NT2/D1 (cell line): ENCODE measurements around the gene ADAM19.

Source experiments
- DNase-seq: peaks from one replicate; pipeline ENCODE4 v3.0.0-alpha.2; 2011; ENCODE audit warnings: low read depth, low spot score
- H3K27me3 ChIP-seq: 2 replicates; pipeline ENCODE4 v1.6.0; 2011; ENCODE audit warnings: mild to moderate bottlenecking; ENCODE audit not compliant: insufficient read length, insufficient read depth
- H3K36me3 ChIP-seq: 2 replicates; pipeline ENCODE4 v1.6.1; 2011; ENCODE audit warnings: mild to moderate bottlenecking, low read length, mixed read lengths; ENCODE audit not compliant: insufficient read depth, insufficient read length
- H3K4me1 ChIP-seq: 2 replicates; pipeline ENCODE4 v1.5.1; 2011; ENCODE audit not compliant: insufficient read depth, insufficient read length
- H3K4me3 ChIP-seq: 2 replicates; pipeline ENCODE4 v1.5.1; 2011; ENCODE audit warnings: low read depth; ENCODE audit not compliant: insufficient read length
- H3K9ac ChIP-seq: 2 replicates; pipeline ENCODE4 v1.6.0; 2011; ENCODE audit warnings: low read depth; ENCODE audit not compliant: insufficient read length
- H3K9me3 ChIP-seq: 2 replicates; pipeline ENCODE4 v1.5.1; 2011; ENCODE audit warnings: mild to moderate bottlenecking, low read length; ENCODE audit not compliant: insufficient read depth
- SUZ12 ChIP-seq: IDR thresholded peaks from 2 replicates; pipeline ENCODE4 v1.6.1; 2011; ENCODE audit not compliant: insufficient read length, insufficient read depth; ENCODE audit errors: extremely low read depth
- YY1 ChIP-seq: IDR thresholded peaks from 2 replicates; pipeline ENCODE4 v1.6.1; 2011; ENCODE audit not compliant: insufficient read length, insufficient read depth
- ZNF274 ChIP-seq: IDR thresholded peaks from 2 replicates; pipeline ENCODE4 v1.6.1; 2011; ENCODE audit warnings: mild to moderate bottlenecking, low read depth, low read length

ADAM19 gene

DNA sequence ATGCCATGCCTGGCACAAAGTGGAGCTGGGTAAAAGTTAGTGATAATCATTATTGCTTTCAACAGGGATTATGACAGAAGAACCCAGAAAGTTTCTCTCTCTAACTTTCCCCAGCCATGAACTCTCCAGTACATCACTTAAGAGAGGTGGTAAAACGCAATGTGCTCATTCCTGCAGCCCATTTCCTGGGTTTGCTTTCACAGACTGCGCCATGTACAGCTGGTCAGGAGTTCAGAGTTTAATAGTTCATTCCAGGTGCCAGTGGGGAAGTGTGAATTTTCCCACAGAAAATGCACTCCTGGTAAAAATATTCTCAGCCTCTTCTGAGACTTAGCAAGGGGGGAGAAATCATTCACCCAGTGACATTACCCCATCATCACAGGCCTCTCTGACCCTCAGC, 35.5 kb downstream of the ADAM19 start:
- no peak for DNase-seq
- no peak overlapping the region for H3K9ac ChIP-seq
- no peaks in the 10 kb centered on the region for H3K4me1 ChIP-seq
- no peak overlapping the region for H3K4me3 ChIP-seq
- TF ChIP-seq SUZ12 = no peak
- no peak for TF ChIP-seq YY1
- TF ChIP-seq ZNF274 = no peak
- H3K36me3 ChIP-seq = peaks cover 50% of the 10 kb centered on the region
- peaks cover 5% of the 10 kb centered on the region; the same call in 1 of the 2 replicates for H3K9me3 ChIP-seq
- no peaks in the 10 kb centered on the region for H3K27me3 ChIP-seq

DNA sequence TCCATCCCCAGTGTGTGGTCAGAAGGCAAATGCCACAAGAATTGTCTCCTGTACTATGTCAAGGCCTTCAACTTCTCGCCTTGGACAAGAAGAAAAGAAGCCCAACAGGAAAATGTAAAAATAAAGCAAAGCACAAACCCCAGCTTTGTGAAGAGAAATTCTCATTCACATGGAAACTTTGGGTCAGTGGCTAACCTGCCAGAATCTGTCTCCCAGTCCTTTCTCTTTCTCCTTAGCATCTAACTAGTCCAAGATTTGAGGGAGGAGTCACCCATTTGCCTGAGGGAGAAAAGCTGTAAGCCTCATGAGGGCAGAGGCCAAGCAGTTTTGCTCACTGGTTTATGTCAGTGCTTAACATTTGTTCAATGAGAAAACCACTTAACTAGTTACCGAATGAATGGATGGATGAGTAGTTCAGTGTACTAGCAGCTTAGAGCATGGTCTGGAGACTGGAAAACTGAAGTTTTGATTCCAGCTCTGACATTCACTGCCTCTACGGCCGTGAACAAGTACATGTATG, 36.0 kb downstream of the ADAM19 start:
- no peak for TF ChIP-seq YY1
- no peak for TF ChIP-seq ZNF274
- no peak for TF ChIP-seq SUZ12
- DNase-seq = no peak
- H3K9ac ChIP-seq = no peak overlapping the region
- peaks cover 54% of the 10 kb centered on the region for H3K36me3 ChIP-seq
- no peak overlapping the region for H3K4me3 ChIP-seq
- no peaks in the 10 kb centered on the region for H3K27me3 ChIP-seq
- H3K9me3 ChIP-seq = peaks cover 5% of the 10 kb centered on the region; the same call in 1 of the 2 replicates
- no peaks in the 10 kb centered on the region for H3K4me1 ChIP-seq

DNA sequence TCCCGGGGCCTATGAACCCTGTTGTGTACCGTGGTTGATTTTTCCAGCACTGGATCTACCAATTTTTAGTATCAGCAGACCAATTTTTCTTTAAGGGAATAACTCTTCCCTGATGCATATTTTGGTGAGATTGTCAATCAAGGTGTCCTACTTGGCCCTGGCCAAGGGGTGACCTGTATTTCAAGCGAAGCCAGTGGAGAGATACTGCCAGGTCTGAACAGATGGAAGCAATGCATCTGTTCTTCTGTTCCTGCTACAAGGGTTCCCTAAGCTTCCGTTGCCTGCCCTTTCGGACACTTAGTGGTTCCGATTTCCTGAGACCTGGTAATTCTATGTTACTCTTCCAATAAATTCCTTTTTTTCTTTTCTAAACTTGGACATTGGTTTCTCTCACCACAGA, 37.3 kb downstream of the ADAM19 start:
- Histone ChIP-seq H3K4me3 (no peak overlapping the region), H3K27me3 (no peaks in the 10 kb centered on the region), H3K4me1 (no peaks in the 10 kb centered on the region), H3K9ac (no peak overlapping the region), H3K36me3 (peaks cover 50% of the 10 kb centered on the region), H3K9me3 (peaks cover 5% of the 10 kb centered on the region; the same call in 1 of the 2 replicates)
- DNase-seq = no peak
- TF ChIP-seq ZNF274 (no peak), YY1 (no peak), SUZ12 (no peak)

DNA sequence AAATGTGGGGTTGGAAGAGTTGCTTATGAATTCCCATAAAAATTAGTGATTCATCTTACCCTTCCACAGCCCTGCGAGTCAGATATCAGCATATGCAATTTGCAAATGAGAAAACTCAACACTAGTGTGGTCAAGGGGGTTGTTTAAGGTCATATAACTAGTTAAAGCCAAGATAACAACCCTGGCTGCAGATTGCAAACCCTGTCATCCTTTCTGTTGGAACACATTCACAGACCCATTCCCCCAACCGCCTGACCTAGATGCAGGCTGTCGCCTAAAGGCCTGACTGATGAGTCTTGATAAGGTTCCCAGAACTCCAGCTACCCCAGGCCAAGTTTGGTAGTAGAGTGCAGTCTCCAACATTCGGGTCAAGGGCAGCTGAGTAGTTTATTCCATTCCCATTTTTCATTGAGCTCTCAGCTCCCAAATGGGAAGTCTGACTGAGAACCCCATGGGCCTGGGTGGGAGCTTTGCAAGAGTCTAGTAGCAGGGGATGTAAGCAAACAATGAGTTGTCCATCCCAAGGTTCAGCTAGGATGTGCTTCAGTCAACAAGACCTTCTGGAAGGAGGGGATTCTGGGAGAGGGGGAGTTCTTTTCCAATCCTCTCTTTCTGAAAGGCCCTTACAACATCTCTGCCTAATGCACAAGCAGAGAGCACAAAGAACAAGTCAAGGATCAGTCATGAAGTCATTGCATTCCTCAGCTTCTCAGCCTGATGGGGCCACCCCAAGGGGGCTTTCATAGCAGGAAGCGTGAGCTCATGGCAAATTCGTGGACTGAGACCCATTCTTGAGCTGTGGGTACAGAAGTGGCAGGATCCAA, 40.3 kb downstream of the ADAM19 start:
- Histone ChIP-seq H3K4me3 (no peak overlapping the region), H3K27me3 (no peaks in the 10 kb centered on the region), H3K4me1 (no peaks in the 10 kb centered on the region), H3K9me3 (peaks cover 5% of the 10 kb centered on the region; the same call in 1 of the 2 replicates), H3K36me3 (peaks cover 71% of the 10 kb centered on the region), H3K9ac (no peak overlapping the region)
- no peak for TF ChIP-seq ZNF274
- no peak for TF ChIP-seq SUZ12
- TF ChIP-seq YY1 = no peak
- DNase-seq = peak; percentile 18

DNA sequence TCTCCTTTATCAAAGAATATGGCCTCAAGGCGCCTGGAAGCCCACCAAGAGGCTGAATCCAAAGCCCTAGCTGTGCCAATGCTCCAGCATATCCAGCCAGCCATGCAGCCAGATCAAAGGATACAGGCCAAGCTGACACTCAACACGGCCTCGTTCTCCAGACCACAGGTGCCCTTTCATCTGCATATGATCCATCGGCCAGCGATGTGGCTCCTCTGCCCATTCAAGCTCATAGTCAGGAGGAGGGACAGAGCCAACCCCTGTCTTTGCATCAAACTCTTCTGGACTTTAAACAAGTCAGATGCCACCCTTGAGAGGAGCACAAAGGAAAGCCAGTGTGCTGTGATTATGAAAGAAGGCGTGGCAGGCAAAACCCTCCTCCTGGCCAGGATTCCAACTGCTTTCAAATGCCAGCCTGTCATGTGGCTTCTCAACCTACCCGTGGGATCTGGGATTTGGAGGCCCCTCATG, 42.5 kb downstream of the ADAM19 start:
- Histone ChIP-seq H3K9ac (no peak overlapping the region), H3K36me3 (peaks cover 88% of the 10 kb centered on the region), H3K4me1 (peaks cover 2% of the 10 kb centered on the region), H3K9me3 (no peaks in the 10 kb centered on the region), H3K27me3 (no peaks in the 10 kb centered on the region), H3K4me3 (no peak overlapping the region)
- no peak for DNase-seq
- TF ChIP-seq SUZ12 = no peak
- TF ChIP-seq ZNF274 = no peak
- TF ChIP-seq YY1 = no peak

DNA sequence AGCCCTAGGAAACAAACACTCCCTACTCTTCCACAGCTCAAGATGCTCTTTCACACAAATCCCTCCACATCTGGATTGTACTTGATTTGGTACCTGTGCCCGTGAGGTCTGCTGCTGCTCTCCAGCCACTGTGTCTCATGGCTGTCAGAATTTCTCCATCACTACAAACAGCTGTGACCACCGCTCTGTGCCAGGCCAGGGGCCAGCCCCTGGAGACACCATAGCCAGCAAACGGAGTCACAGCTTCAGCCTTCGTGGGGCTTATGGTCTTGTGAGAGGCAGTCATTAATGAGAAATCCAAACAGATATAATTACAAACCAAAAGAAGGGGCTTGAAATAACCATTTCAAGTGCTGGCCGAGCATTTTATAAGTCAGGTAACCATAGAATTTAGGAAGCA, 43.6 kb downstream of the ADAM19 start:
- no peak for TF ChIP-seq ZNF274
- no peak for TF ChIP-seq YY1
- DNase-seq = no peak
- Histone ChIP-seq H3K27me3 (no peaks in the 10 kb centered on the region), H3K4me1 (peaks cover 2% of the 10 kb centered on the region), H3K9ac (no peak overlapping the region), H3K36me3 (peaks cover 84% of the 10 kb centered on the region), H3K4me3 (no peak overlapping the region), H3K9me3 (no peaks in the 10 kb centered on the region)

DNA sequence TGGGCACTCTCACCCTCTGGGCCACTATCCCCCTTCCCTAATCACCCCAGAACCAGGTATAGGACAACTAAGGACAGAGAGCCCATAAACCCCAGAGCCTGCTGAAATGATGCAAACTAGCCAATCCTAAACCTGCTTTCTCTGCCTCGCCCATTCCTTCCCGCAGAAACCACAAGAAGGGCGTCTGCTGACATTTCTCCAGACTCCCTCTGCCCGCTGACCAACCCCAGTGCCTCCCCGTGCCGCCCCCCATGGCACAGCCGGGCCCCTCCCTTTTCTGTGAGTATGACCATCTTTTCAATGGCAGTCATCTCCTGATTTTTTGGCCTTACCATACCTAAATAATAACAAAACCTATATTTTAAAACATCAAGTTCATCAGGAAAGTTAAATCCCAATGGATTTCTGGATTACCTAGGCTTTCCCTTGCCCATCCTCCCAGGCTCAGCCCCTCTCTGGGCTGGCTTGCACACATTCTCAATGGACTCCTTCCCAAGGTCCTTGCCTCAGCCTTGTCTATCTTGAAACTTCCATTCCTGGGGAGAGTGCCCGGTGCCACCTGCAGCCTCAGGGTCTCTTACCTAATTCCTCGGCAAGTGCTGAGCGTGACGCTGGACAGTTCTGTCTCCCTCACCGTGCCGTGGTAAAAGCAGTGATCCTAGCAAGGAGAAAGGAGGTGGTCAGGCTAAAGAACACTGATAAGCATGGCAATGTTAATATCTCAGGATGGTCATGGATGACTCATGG, 45.2 kb downstream of the ADAM19 start:
- Histone ChIP-seq H3K27me3 (no peaks in the 10 kb centered on the region), H3K36me3 (peaks cover 75% of the 10 kb centered on the region), H3K9ac (no peak overlapping the region), H3K4me1 (peaks cover 2% of the 10 kb centered on the region), H3K4me3 (no peak overlapping the region), H3K9me3 (no peaks in the 10 kb centered on the region)
- TF ChIP-seq SUZ12 = no peak
- no peak for TF ChIP-seq ZNF274
- TF ChIP-seq YY1 = no peak
- DNase-seq = no peak
